Breast epithelium (tissue), 3 donors: Measurements from ENCODE around the gene USP24.

Experiments
- CTCF ChIP-seq, 3 donors: fragments of 450-650 bp; IDR thresholded peaks; one replicate each; pipeline ENCODE4 v1.5.1; 2016 to 2017; ENCODE audit warnings: antibody characterized with exemption in 3 of 3, mild to moderate bottlenecking in 3 of 3, moderate library complexity in 3 of 3
- POLR2A ChIP-seq: fragments of 450-650 bp; IDR thresholded peaks from one replicate; pipeline ENCODE4 v1.6.1; 2016; ENCODE audit warnings: antibody characterized with exemption, mild to moderate bottlenecking, moderate library complexity
- POLR2AphosphoS5 ChIP-seq, 3 donors: sonication (generic); formaldehyde crosslinking; IDR thresholded peaks; one replicate each; pipeline ENCODE4 v1.6.1; 2017; ENCODE audit warnings: antibody characterized with exemption in 3 of 3

- TF ChIP-seq CTCF (IDR thresholded peaks at IDR 0.05) (no peak), POLR2AphosphoS5 (IDR thresholded peaks at IDR 0.05) (no peak), POLR2A (no peak)
Observed at GRCh38 chr1:55051621-55052020, 163.5 kb downstream of the USP24 start.
